Trophoblast cell (in vitro differentiated cells and primary cell): ENCODE measurements around the gene ABCG1.

Experiments used
- DNase-seq, 2 donors: peaks; one replicate each; pipeline ENCODE4 v3.0.0-alpha.2; 2016
- H2AFZ ChIP-seq: 2 replicates; pipeline ENCODE4 v1.6.1; 2013; ENCODE audit warnings: low read length, moderate library complexity, mild to moderate bottlenecking; ENCODE audit not compliant: insufficient read depth, poor library complexity
- H2AK5ac ChIP-seq: 2 replicates; pipeline ENCODE4 v1.6.1; 2013; ENCODE audit warnings: mild to moderate bottlenecking, low read length
- H2BK120ac ChIP-seq: 2 replicates; pipeline ENCODE4 v1.6.1; 2013; ENCODE audit warnings: low read length, mild to moderate bottlenecking, moderate library complexity; ENCODE audit not compliant: insufficient read depth, poor library complexity
- H2BK12ac ChIP-seq: 2 replicates; pipeline ENCODE4 v1.6.1; 2013; ENCODE audit warnings: mild to moderate bottlenecking, low read length, moderate library complexity
- H2BK5ac ChIP-seq: 2 replicates; pipeline ENCODE4 v1.6.1; 2013; ENCODE audit warnings: low read length, low read depth, moderate library complexity, mild to moderate bottlenecking; ENCODE audit not compliant: poor library complexity
- H3K14ac ChIP-seq: 2 replicates; pipeline ENCODE4 v1.6.1; 2013; ENCODE audit warnings: mild to moderate bottlenecking, low read length
- H3K18ac ChIP-seq: 2 replicates; pipeline ENCODE4 v1.6.1; 2013; ENCODE audit warnings: mild to moderate bottlenecking, low read length
- H3K23ac ChIP-seq: 2 replicates; pipeline ENCODE4 v1.6.1; 2013; ENCODE audit warnings: low read length
- H3K27ac ChIP-seq: 2 replicates; pipeline ENCODE4 v1.5.1; 2013; ENCODE audit warnings: low read depth, mild to moderate bottlenecking, inconsistent platforms, low read length, moderate library complexity
- H3K27me3 ChIP-seq: 2 replicates; pipeline ENCODE4 v1.6.1; 2013; ENCODE audit warnings: inconsistent platforms, mild to moderate bottlenecking, low read length, moderate library complexity; ENCODE audit not compliant: insufficient read depth
- H3K36me3 ChIP-seq, 2 experiments: 1 replicate in 1 of 2; 2 replicates in 1 of 2; pipeline ENCODE4 v1.6.1; 2013; ENCODE audit warnings: low read length in 2 of 2, mild to moderate bottlenecking in 2 of 2, moderate library complexity in 1 of 2; ENCODE audit not compliant: insufficient read depth in 2 of 2, control insufficient read depth in 1 of 2
- H3K4ac ChIP-seq: 2 replicates; pipeline ENCODE4 v1.6.1; 2013; ENCODE audit warnings: low read depth, mild to moderate bottlenecking, low read length, moderate library complexity
- H3K4me1 ChIP-seq, 2 experiments: 1 replicate in 1 of 2; 2 replicates in 1 of 2; pipeline ENCODE4 v1.6.1; 2013; ENCODE audit warnings: low read length in 2 of 2, mild to moderate bottlenecking in 2 of 2, moderate library complexity in 1 of 2; ENCODE audit not compliant: insufficient read depth in 2 of 2, control insufficient read depth in 1 of 2
- H3K4me2 ChIP-seq: 2 replicates; pipeline ENCODE4 v1.6.1; 2013; ENCODE audit warnings: inconsistent platforms, mild to moderate bottlenecking, low read length, moderate library complexity
- H3K4me3 ChIP-seq: 2 replicates; pipeline ENCODE4 v1.5.1; 2013; ENCODE audit warnings: mild to moderate bottlenecking, low read depth, low read length, inconsistent platforms
- H3K79me1 ChIP-seq: one replicate; pipeline ENCODE4 v1.6.1; 2013; ENCODE audit warnings: low read length
- H3K79me2 ChIP-seq: 2 replicates; pipeline ENCODE4 v1.6.1; 2013; ENCODE audit warnings: low read length, mild to moderate bottlenecking; ENCODE audit not compliant: control insufficient read depth, insufficient read depth, poor library complexity
- H3K9ac ChIP-seq: 2 replicates; pipeline ENCODE4 v1.6.1; 2013; ENCODE audit warnings: mild to moderate bottlenecking, low read length
- H3K9me3 ChIP-seq: 2 replicates; pipeline ENCODE4 v1.6.1; 2013; ENCODE audit warnings: low read depth, mild to moderate bottlenecking, control low read depth, inconsistent platforms, low read length; ENCODE audit not compliant: insufficient read depth
- H4K12ac ChIP-seq: 2 replicates; pipeline ENCODE4 v1.6.1; 2013; ENCODE audit warnings: low read depth, mild to moderate bottlenecking, low read length, moderate library complexity
- H4K8ac ChIP-seq: 2 replicates; pipeline ENCODE4 v1.6.1; 2013; ENCODE audit warnings: low read depth, mild to moderate bottlenecking, low read length, moderate library complexity
- H4K91ac ChIP-seq: one replicate; pipeline ENCODE4 v1.6.1; 2013; ENCODE audit warnings: low read depth, mild to moderate bottlenecking, low read length, moderate library complexity
- WGBS: extraction: QIAGEN DNeasy Blood & Tissue Kit; methylation state at CpG from one replicate; pipeline ENCODE4 v1.1.7; 2013; ENCODE audit warnings: missing lambda C conversion rate; ENCODE audit not compliant: insufficient read length, insufficient coverage; ENCODE audit errors: extremely low coverage; 5-methylcytosine and 5-hydroxymethylcytosine counted together

The ABCG1 gene

GRCh38 chr21:42258885-42259407 lies 40.0 kb downstream of the ABCG1 start:
- Histone ChIP-seq H2BK12ac (no peak overlapping the region), H3K18ac (no peak overlapping the region), H3K27ac (no peak overlapping the region), H3K9ac (no peak overlapping the region), H3K9me3 (peaks cover 4% of the 10 kb centered on the region), H4K8ac (no peak overlapping the region), H2BK120ac (no peak overlapping the region), H3K36me3 (no peaks in the 10 kb centered on the region), H3K27me3 (no peaks in the 10 kb centered on the region), H3K4me3 (no peak overlapping the region), H2AK5ac (no peak overlapping the region), H2AFZ (no peak overlapping the region), H3K14ac (no peak overlapping the region), H3K79me2 (no peaks in the 10 kb centered on the region), H4K12ac (no peak overlapping the region), H3K4ac (no peak overlapping the region), H3K4me2 (no peak overlapping the region), H3K23ac (no peak overlapping the region), H2BK5ac (no peak overlapping the region), H3K4me1 (peaks cover 11% of the 10 kb centered on the region in 2 experiments), H4K91ac (no peak overlapping the region), H3K79me1 (no peaks in the 10 kb centered on the region)
- no CpG with 5 or more reads among the region's 9 CpGs for WGBS
- no peak for DNase-seq

DNA sequence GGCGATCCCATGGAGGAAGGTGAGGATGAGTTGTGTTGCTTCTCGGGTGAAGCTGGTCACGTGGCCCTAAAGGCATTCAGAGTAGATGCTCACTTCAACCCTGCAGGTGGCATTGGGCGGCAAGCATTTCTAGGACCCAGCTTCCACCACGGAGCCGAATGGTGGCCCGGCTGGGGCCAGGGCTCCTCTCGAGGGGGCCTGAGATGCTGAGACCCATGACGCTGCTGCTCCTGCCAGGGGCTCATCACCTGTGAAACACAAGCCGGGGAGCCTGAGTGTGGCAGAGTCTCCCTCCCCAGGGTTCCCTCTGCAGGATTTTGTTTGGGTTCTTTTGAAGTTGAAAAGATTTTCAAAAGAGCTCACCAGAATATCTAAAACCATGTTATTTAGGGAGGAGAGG lies 41.2 kb downstream of the ABCG1 start:
- H3K36me3 ChIP-seq = no peaks in the 10 kb centered on the region
- H3K18ac ChIP-seq = no peak overlapping the region
- no peak overlapping the region for H2BK12ac ChIP-seq
- no peak overlapping the region for H2AK5ac ChIP-seq
- H3K9ac ChIP-seq = no peak overlapping the region
- H3K79me2 ChIP-seq = no peaks in the 10 kb centered on the region
- H3K4me2 ChIP-seq = no peak overlapping the region
- H4K12ac ChIP-seq = no peak overlapping the region
- no CpG with 5 or more reads among the region's 10 CpGs for WGBS
- H3K27ac ChIP-seq = no peak overlapping the region
- H3K9me3 ChIP-seq = peaks cover 3% of the 10 kb centered on the region
- no peak for DNase-seq
- no peak overlapping the region for H2AFZ ChIP-seq
- H4K8ac ChIP-seq = no peak overlapping the region
- H4K91ac ChIP-seq = no peak overlapping the region
- no peak overlapping the region for H2BK120ac ChIP-seq
- H3K79me1 ChIP-seq = no peaks in the 10 kb centered on the region
- H3K27me3 ChIP-seq = no peaks in the 10 kb centered on the region
- no peak overlapping the region for H2BK5ac ChIP-seq
- no peak overlapping the region for H3K4me3 ChIP-seq
- no peak overlapping the region for H3K14ac ChIP-seq
- no peak overlapping the region for H3K4ac ChIP-seq
- no peak overlapping the region for H3K23ac ChIP-seq
- peaks cover 11% of the 10 kb centered on the region in 2 experiments for H3K4me1 ChIP-seq

DNA sequence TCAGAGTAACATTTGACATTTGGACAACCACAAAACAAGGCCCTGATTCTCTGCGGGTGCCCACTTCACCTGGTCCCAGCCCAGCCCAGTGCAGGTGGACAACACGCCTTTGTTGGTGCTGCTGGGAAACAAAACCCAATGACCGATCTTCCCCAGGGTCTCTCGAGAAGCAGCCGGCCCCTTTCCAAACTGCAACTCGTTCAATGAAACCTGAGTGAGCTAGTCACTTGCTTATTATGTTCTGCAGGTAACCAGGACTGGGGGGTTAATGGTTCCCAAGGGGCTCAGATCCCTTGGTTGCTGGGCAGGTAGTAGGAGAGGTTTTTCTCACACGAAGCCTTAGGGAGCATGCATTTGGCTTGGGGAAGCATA lies 42.9 kb downstream of the ABCG1 start:
- H2BK12ac ChIP-seq = no peak overlapping the region
- H3K36me3 ChIP-seq = no peaks in the 10 kb centered on the region
- no peak overlapping the region for H3K4me3 ChIP-seq
- H2AFZ ChIP-seq = no peak overlapping the region
- no peak overlapping the region for H4K91ac ChIP-seq
- no peak overlapping the region for H3K18ac ChIP-seq
- no peak overlapping the region for H3K9ac ChIP-seq
- no peaks in the 10 kb centered on the region for H3K27me3 ChIP-seq
- no peak overlapping the region for H3K14ac ChIP-seq
- H3K4ac ChIP-seq = no peak overlapping the region
- H3K79me2 ChIP-seq = no peaks in the 10 kb centered on the region
- no peak overlapping the region for H2BK5ac ChIP-seq
- H2AK5ac ChIP-seq = no peak overlapping the region
- H3K9me3 ChIP-seq = peaks cover 2% of the 10 kb centered on the region
- no peak overlapping the region for H2BK120ac ChIP-seq
- DNase-seq = no peak
- no peaks in the 10 kb centered on the region for H3K79me1 ChIP-seq
- no peak overlapping the region for H3K4me2 ChIP-seq
- no CpG with 5 or more reads among the region's 7 CpGs for WGBS
- H4K8ac ChIP-seq = no peak overlapping the region
- no peak overlapping the region for H4K12ac ChIP-seq
- H3K23ac ChIP-seq = no peak overlapping the region
- H3K27ac ChIP-seq = no peak overlapping the region
- H3K4me1 ChIP-seq = peaks cover 11% of the 10 kb centered on the region in 2 experiments

GRCh38 chr21:42262831-42263231 lies 43.9 kb downstream of the ABCG1 start:
- Histone ChIP-seq H3K4ac (no peak overlapping the region), H3K36me3 (no peaks in the 10 kb centered on the region), H2AFZ (no peak overlapping the region), H3K4me2 (no peak overlapping the region), H3K79me2 (no peaks in the 10 kb centered on the region), H3K9ac (no peak overlapping the region), H4K12ac (no peak overlapping the region), H2BK12ac (no peak overlapping the region), H2AK5ac (no peak overlapping the region), H3K79me1 (no peaks in the 10 kb centered on the region), H3K9me3 (peaks cover 2% of the 10 kb centered on the region), H3K23ac (no peak overlapping the region), H2BK120ac (no peak overlapping the region), H4K8ac (no peak overlapping the region), H3K4me3 (no peak overlapping the region), H3K18ac (no peak overlapping the region), H3K4me1 (peaks cover 11% of the 10 kb centered on the region in 2 experiments), H3K14ac (no peak overlapping the region), H3K27ac (no peak overlapping the region), H4K91ac (no peak overlapping the region), H3K27me3 (no peaks in the 10 kb centered on the region), H2BK5ac (no peak overlapping the region)
- peak in 1 of 2 donors; percentile 8 for DNase-seq
- WGBS = no CpG with 5 or more reads among the region's 11 CpGs
